Measurements from ENCODE around the gene TNFAIP2. TPM values are rescaled to one million over a fixed set of nuclear protein-coding genes. Genes with fewer than 3 reads are reported as not detected.

TNFAIP2 gene
- total RNA-seq, 1 donor from 2014 or later, result 5.3 TPM

DNA sequence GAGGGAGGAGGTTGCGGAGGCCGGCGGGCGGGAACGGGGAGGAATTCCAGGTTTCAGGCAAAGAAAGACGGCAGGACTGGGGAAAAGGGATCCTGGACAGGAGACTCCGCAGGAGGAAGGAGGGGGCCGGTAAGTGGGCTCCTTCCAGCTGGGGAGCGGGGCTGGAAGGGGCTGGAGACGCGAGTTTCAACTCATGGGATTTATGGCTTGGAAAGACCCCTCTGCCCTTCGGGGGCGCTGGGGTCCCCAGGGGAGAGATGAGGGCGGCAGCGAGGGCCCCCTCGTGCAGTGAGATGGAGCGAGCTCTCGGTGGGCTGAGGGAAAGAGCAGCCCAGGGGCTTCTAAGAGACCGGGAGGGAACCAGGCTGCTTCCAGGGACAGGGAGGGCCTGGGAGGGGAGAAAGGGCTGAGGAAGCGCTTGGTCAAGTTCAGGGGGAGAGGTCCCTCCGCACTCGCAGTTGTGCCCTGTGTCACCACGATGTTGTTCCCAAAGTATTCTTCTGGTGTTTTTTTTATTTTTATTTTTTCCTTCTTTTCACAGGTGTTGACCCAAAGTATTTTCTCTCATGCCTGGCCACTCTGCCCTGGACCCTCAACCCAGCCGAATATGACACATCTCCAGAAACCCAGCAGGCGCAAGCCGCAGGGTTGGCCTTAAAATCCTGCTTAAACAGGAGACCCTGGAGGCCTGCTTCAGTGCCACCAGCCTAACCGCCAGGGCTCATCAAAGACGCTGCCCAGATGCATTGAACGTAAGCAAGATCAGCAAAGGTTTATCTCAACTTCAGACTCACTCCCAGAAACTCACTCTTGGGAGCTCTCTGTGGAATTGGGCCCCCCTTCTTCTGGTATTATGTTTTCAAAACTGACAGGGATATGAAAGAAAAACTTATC is 16.1 kb downstream of the TNFAIP2 start:
- Histone ChIP-seq H3K36me3 (ENCODE audit: control insufficient read depth, insufficient read depth, low read length) (no peaks in the 10 kb centered on the region), H3K27me3 (ENCODE audit: control insufficient read depth, insufficient read depth, low read length) (peaks cover 10% of the 10 kb centered on the region), H3K4me3 (ENCODE audit: low read depth, low read length) (no peak overlapping the region)
- TF ChIP-seq CTCF (IDR thresholded peaks at IDR 0.05; ENCODE audit: insufficient read depth, low read length, severe bottlenecking), result no peak
- FAIRE-seq, result no peak
- DNase-seq (ENCODE audit: low read depth), result no peak

DNA sequence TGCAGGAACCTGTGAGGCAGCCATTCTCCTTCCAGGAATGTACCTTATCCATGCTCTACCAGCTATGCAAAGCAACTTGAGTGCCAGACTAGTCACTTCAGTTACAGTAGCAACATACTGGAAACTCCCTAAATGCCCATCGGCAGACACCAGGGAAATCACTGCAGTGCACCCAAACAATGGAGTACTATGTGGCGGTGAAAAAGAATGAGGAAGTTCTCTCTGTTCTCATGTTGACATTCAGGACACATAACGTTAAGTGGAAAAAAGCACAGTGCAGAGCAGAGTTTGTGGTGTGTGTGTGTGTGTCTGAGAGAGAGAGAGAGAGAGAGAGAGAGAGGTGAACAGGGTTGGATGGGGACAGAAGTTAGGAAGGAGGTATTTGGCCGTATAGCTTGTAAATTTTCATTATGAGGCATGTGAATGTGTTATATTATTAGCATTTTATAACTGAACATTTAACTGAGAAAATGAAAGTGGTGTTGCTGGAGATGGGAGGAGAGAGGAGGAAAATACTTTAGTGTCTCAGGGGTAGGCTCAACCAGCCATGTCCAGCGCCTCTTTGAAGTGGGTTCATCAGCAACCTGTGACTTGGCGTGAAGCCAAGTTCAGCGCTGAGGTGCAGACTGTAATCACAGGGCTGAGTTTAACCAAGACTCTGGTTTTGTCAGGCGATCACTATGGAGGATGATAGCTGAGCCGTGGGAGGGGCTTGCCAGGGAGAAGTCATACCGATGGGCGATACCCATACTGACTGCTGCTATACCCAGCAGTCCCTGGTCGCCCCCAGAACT is 17.3 kb downstream of the TNFAIP2 start:
- FAIRE-seq (peak; percentile 80), DNase-seq (ENCODE audit: low read depth) (no peak)
- H3K27me3 ChIP-seq (ENCODE audit: control insufficient read depth, insufficient read depth, low read length), result peaks cover 10% of the 10 kb centered on the region
- no peaks in the 10 kb centered on the region for H3K36me3 ChIP-seq (ENCODE audit: control insufficient read depth, insufficient read depth, low read length)
- no peak for TF ChIP-seq CTCF (IDR thresholded peaks at IDR 0.05; ENCODE audit: insufficient read depth, low read length, severe bottlenecking)
- H3K4me3 ChIP-seq (ENCODE audit: low read depth, low read length), result no peak overlapping the region

DNA sequence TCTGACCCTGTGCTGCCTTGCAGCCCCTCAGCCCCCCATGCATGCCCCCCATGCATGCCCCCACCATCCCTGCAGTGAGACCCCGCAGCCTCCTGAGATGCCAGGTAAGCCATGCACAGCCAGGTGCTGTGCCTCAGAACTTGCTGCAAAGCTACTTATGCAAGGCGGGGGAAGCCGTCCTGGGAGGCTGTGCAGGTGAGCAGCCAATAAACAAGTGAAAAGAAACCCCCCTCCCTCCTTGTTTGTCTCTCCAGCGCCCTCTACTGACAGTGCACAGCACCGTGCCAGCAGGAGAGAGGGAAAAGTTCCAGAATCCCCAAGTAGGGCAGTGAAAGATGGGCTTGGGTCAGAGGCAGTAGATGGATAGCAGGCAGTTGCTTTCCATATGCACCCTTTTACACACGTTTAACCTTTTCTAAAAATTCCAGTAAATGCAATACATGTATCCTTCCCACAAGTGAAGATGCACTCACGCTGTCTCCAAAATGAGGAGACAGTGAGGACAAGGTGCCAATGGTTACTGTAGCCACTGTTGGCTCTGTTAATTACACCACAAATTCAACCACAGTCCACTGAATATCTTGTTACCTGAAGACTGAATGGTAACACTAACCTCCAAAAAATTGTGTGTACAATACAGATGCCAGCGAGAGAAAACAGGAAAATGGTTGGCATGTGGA is 18.0 kb downstream of the TNFAIP2 start:
- H3K4me3 ChIP-seq (ENCODE audit: low read depth, low read length), result no peak overlapping the region
- H3K27me3 ChIP-seq (ENCODE audit: control insufficient read depth, insufficient read depth, low read length), result peaks cover 10% of the 10 kb centered on the region
- peak; percentile 74 for TF ChIP-seq CTCF (IDR thresholded peaks at IDR 0.05; ENCODE audit: insufficient read depth, low read length, severe bottlenecking)
- DNase-seq (ENCODE audit: low read depth) (no peak), FAIRE-seq (no peak)
- H3K36me3 ChIP-seq (ENCODE audit: control insufficient read depth, insufficient read depth, low read length), result no peaks in the 10 kb centered on the region

- no peak for FAIRE-seq
Measured at GRCh38 chr14:103142026-103142425, 18.8 kb downstream of the TNFAIP2 start.

More at GRCh38 chr14:103142026-103142425, 18.8 kb downstream of the TNFAIP2 start:
- TF ChIP-seq CTCF (IDR thresholded peaks at IDR 0.05; ENCODE audit: insufficient read depth, low read length, severe bottlenecking), result no peak
- Histone ChIP-seq H3K36me3 (ENCODE audit: control insufficient read depth, insufficient read depth, low read length) (no peaks in the 10 kb centered on the region), H3K27me3 (ENCODE audit: control insufficient read depth, insufficient read depth, low read length) (peaks cover 10% of the 10 kb centered on the region), H3K4me3 (ENCODE audit: low read depth, low read length) (no peak overlapping the region)
- DNase-seq (ENCODE audit: low read depth), result no peak

All from bronchial epithelial cell (primary cell).